Upper lobe of left lung (tissue), 4 donors: ENCODE measurements around the gene GABBR2.

Experiments
- CTCF ChIP-seq, 6 experiments: fragments of 450-650 bp in 4 of 6; fragments of 200-600 bp in 2 of 6; sonication (generic) in 2 of 6; IDR thresholded peaks; one replicate each; pipeline ENCODE4 v1.5.1; 2016 to 2019; ENCODE audit warnings: antibody characterized with exemption in 6 of 6
- POLR2A ChIP-seq, 4 donors: fragments of 450-650 bp; IDR thresholded peaks; one replicate each; pipeline ENCODE4 v1.5.1; 2016 to 2017; ENCODE audit warnings: antibody characterized with exemption in 4 of 4, mild to moderate bottlenecking in 2 of 4
- POLR2AphosphoS5 ChIP-seq, 2 donors: sonication (generic); formaldehyde crosslinking; IDR thresholded peaks; one replicate each; pipeline ENCODE4 v1.5.1; 2017; ENCODE audit warnings: antibody characterized with exemption in 2 of 2

GRCh38 chr9:98632839-98633238 lies 75.9 kb downstream of the GABBR2 start:
- TF ChIP-seq POLR2AphosphoS5 (IDR thresholded peaks at IDR 0.05) (no peak), CTCF (IDR thresholded peaks at IDR 0.05) (no peak), POLR2A (IDR thresholded peaks at IDR 0.05) (no peak)
